GM20000 (cell line): ENCODE data around the gene USP12.
"Not testable (repeated sequence)": the region's sequence is repeated elsewhere in the genome, so short reads cannot be mapped to it uniquely, and the experiment has no call there.

ENCODE experiments used
- DNase-seq: peaks from one replicate; pipeline ENCODE4 v3.0.0; 2012; ENCODE audit warnings: low spot score
- TF ChIP-seq, protein P1 (sequence below): IDR thresholded peaks from 2 replicates; pipeline ENCODE4 v1.5.1; 2012; ENCODE audit warnings: mild to moderate bottlenecking, control low read depth; ENCODE audit errors: extremely low read depth, missing control alignments

USP12 gene

GRCh38 chr13:27080018-27080948, 91.3 kb downstream of the USP12 start:
- TF ChIP-seq, protein P1, sequence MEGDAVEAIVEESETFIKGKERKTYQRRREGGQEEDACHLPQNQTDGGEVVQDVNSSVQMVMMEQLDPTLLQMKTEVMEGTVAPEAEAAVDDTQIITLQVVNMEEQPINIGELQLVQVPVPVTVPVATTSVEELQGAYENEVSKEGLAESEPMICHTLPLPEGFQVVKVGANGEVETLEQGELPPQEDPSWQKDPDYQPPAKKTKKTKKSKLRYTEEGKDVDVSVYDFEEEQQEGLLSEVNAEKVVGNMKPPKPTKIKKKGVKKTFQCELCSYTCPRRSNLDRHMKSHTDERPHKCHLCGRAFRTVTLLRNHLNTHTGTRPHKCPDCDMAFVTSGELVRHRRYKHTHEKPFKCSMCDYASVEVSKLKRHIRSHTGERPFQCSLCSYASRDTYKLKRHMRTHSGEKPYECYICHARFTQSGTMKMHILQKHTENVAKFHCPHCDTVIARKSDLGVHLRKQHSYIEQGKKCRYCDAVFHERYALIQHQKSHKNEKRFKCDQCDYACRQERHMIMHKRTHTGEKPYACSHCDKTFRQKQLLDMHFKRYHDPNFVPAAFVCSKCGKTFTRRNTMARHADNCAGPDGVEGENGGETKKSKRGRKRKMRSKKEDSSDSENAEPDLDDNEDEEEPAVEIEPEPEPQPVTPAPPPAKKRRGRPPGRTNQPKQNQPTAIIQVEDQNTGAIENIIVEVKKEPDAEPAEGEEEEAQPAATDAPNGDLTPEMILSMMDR, result no peak
- DNase-seq, result no peak

GRCh38 chr13:27079421-27079958, 92.1 kb downstream of the USP12 start:
- TF ChIP-seq, protein P1, result no peak
- no peak for DNase-seq

DNA sequence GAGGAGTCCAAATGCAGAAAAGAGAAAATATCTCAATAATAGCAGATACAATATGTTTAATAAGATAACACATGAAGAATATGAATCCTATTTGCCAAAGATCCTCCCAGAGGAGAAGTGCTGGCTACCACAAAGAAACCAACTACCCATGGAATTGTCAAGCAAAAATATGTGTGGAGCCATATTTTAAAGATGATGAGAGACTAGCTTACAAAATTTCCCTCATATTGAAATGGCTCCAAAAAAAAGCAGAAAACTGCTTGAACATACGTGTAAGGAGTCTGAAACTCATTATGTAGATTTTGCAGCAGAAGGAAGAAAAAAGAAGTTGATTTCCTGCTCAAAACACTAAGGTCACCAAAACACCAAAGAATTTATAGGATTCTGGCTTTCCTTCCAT, 94.2 kb downstream of the USP12 start:
- TF ChIP-seq, protein P1, result no peak
- DNase-seq, result no peak

DNA sequence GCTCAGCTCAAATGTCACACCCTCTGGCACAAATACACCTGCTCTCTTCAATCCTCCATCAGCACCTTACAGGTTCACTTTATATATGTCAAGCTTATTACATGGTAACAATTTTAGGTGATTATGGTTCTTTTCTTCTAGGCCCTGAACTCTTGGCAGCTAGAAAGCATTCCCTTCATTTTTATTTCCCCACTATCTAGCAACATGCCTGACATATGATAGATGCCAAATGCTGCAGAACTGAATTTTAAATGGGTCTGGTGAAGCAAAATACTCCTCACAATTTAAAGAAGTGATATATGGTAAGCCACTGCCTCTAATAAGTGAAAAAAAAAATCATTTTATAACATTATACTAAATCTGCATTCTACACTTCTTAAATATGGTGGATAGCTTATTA, 95.2 kb downstream of the USP12 start:
- DNase-seq, result no peak
- TF ChIP-seq, protein P1, result no peak

GRCh38 chr13:27073186-27073585, 98.4 kb downstream of the USP12 start:
- TF ChIP-seq, protein P1, result no peak
- DNase-seq, result no peak

GRCh38 chr13:27066123-27066522, 105.5 kb downstream of the USP12 start:
- not testable (repeated sequence) for DNase-seq

- no peak for DNase-seq
These were observed 106.0 kb downstream of the USP12 start for GRCh38 chr13:27065582-27065981.

More at GRCh38 chr13:27065582-27065981, 106.0 kb downstream of the USP12 start:
- TF ChIP-seq, protein P1, result no peak
